ENCODE data around the gene DLEU7.

Gene DLEU7

GRCh38 chr13:50810468-50810867, 33.0 kb downstream of the DLEU7 start:
- Histone ChIP-seq H3K27me3 (ENCODE audit: insufficient read depth, low read length) (no peaks in the 10 kb centered on the region), H3K4me3 (ENCODE audit: low read length) (no peak overlapping the region), H3K4me1 (ENCODE audit: insufficient read depth, low read length) (no peaks in the 10 kb centered on the region), H3K36me3 (ENCODE audit: insufficient read depth, low read length) (no peaks in the 10 kb centered on the region), H3K9me3 (ENCODE audit: insufficient read depth, low read depth, low read length) (peaks cover 3% of the 10 kb centered on the region; the same call in 1 of the 2 replicates), H3K9ac (ENCODE audit: low read depth, low read length) (no peak overlapping the region), H3K27ac (ENCODE audit: low read depth, low read length) (no peak overlapping the region)
- WGBS = 96% methylated on average over 3 of the region's 4 CpGs

- no peak overlapping the region for H3K9ac ChIP-seq (ENCODE audit: low read depth, low read length)
- H3K36me3 ChIP-seq (ENCODE audit: insufficient read depth, low read length) = no peaks in the 10 kb centered on the region
- H3K27ac ChIP-seq (ENCODE audit: low read depth, low read length) = no peak overlapping the region
- H3K27me3 ChIP-seq (ENCODE audit: insufficient read depth, low read length) = no peaks in the 10 kb centered on the region
- peaks cover 4% of the 10 kb centered on the region; the same call in 1 of the 2 replicates for H3K9me3 ChIP-seq (ENCODE audit: insufficient read depth, low read depth, low read length)
- 82% methylated on average over 4 of the region's 8 CpGs for WGBS
- no peaks in the 10 kb centered on the region for H3K4me1 ChIP-seq (ENCODE audit: insufficient read depth, low read length)
- H3K4me3 ChIP-seq (ENCODE audit: low read length) = no peak overlapping the region
Observed at GRCh38 chr13:50809133-50810090, 34.1 kb downstream of the DLEU7 start.

- H3K4me1 ChIP-seq (ENCODE audit: insufficient read depth, low read length) = peaks cover 5% of the 10 kb centered on the region
- no peak overlapping the region for H3K4me3 ChIP-seq (ENCODE audit: low read length)
- H3K27me3 ChIP-seq (ENCODE audit: insufficient read depth, low read length) = no peaks in the 10 kb centered on the region
- peaks cover 4% of the 10 kb centered on the region; the same call in 1 of the 2 replicates for H3K9me3 ChIP-seq (ENCODE audit: insufficient read depth, low read depth, low read length)
- no peak overlapping the region for H3K27ac ChIP-seq (ENCODE audit: low read depth, low read length)
- no peak overlapping the region for H3K9ac ChIP-seq (ENCODE audit: low read depth, low read length)
- no peaks in the 10 kb centered on the region for H3K36me3 ChIP-seq (ENCODE audit: insufficient read depth, low read length)
Observed at GRCh38 chr13:50805805-50806204, 37.7 kb downstream of the DLEU7 start.

- 19% methylated on average over 11 of the region's 13 CpGs for WGBS
- H3K27ac ChIP-seq (ENCODE audit: low read depth, low read length) = no peak overlapping the region
Observed at GRCh38 chr13:50801087-50801931, 42.2 kb downstream of the DLEU7 start.

GRCh38 chr13:50800091-50800739, 43.3 kb downstream of the DLEU7 start:
- H3K4me1 ChIP-seq (ENCODE audit: insufficient read depth, low read length) = peaks cover 11% of the 10 kb centered on the region
- no peak overlapping the region for H3K4me3 ChIP-seq (ENCODE audit: low read length)
- H3K9ac ChIP-seq (ENCODE audit: low read depth, low read length) = no peak overlapping the region
- H3K9me3 ChIP-seq (ENCODE audit: insufficient read depth, low read depth, low read length) = no peaks in the 10 kb centered on the region; the same call in 1 of the 2 replicates
- H3K27me3 ChIP-seq (ENCODE audit: insufficient read depth, low read length) = no peaks in the 10 kb centered on the region
- H3K27ac ChIP-seq (ENCODE audit: low read depth, low read length) = no peak overlapping the region
- 84% methylated on average over 6 of the region's 6 CpGs for WGBS
- no peaks in the 10 kb centered on the region for H3K36me3 ChIP-seq (ENCODE audit: insufficient read depth, low read length)

More at GRCh38 chr13:50801087-50801931, 42.2 kb downstream of the DLEU7 start:
- Histone ChIP-seq H3K4me3 (ENCODE audit: low read length) (peak overlapping the region; percentile 24; the same call in 1 of the 2 replicates), H3K4me1 (ENCODE audit: insufficient read depth, low read length) (peaks cover 11% of the 10 kb centered on the region), H3K9ac (ENCODE audit: low read depth, low read length) (no peak overlapping the region), H3K36me3 (ENCODE audit: insufficient read depth, low read length) (no peaks in the 10 kb centered on the region), H3K9me3 (ENCODE audit: insufficient read depth, low read depth, low read length) (peaks cover 4% of the 10 kb centered on the region; the same call in 1 of the 2 replicates), H3K27me3 (ENCODE audit: insufficient read depth, low read length) (no peaks in the 10 kb centered on the region)

- H3K9ac ChIP-seq (ENCODE audit: low read depth, low read length) = no peak overlapping the region
- H3K4me1 ChIP-seq (ENCODE audit: insufficient read depth, low read length) = peaks cover 11% of the 10 kb centered on the region
- H3K27ac ChIP-seq (ENCODE audit: low read depth, low read length) = no peak overlapping the region
- no peak overlapping the region for H3K4me3 ChIP-seq (ENCODE audit: low read length)
- no peaks in the 10 kb centered on the region for H3K9me3 ChIP-seq (ENCODE audit: insufficient read depth, low read depth, low read length)
- WGBS = 90% methylated on average over 2 of the region's 2 CpGs
- no peaks in the 10 kb centered on the region for H3K27me3 ChIP-seq (ENCODE audit: insufficient read depth, low read length)
- no peaks in the 10 kb centered on the region for H3K36me3 ChIP-seq (ENCODE audit: insufficient read depth, low read length)
Observed at GRCh38 chr13:50798923-50799322, 44.6 kb downstream of the DLEU7 start.

- Histone ChIP-seq H3K27ac (ENCODE audit: low read depth, low read length) (no peak overlapping the region), H3K9ac (ENCODE audit: low read depth, low read length) (no peak overlapping the region), H3K9me3 (ENCODE audit: insufficient read depth, low read depth, low read length) (no peaks in the 10 kb centered on the region), H3K36me3 (ENCODE audit: insufficient read depth, low read length) (no peaks in the 10 kb centered on the region), H3K4me3 (ENCODE audit: low read length) (no peak overlapping the region), H3K27me3 (ENCODE audit: insufficient read depth, low read length) (no peaks in the 10 kb centered on the region), H3K4me1 (ENCODE audit: insufficient read depth, low read length) (peaks cover 11% of the 10 kb centered on the region)
- WGBS = 89% methylated on average over 8 of the region's 8 CpGs
Observed at GRCh38 chr13:50797091-50797490, 46.4 kb downstream of the DLEU7 start.

GRCh38 chr13:50796463-50796862, 47.0 kb downstream of the DLEU7 start:
- 88% methylated on average over 1 of the region's 1 CpG for WGBS
- H3K27me3 ChIP-seq (ENCODE audit: insufficient read depth, low read length) = no peaks in the 10 kb centered on the region
- H3K27ac ChIP-seq (ENCODE audit: low read depth, low read length) = no peak overlapping the region
- no peaks in the 10 kb centered on the region for H3K36me3 ChIP-seq (ENCODE audit: insufficient read depth, low read length)
- no peaks in the 10 kb centered on the region for H3K9me3 ChIP-seq (ENCODE audit: insufficient read depth, low read depth, low read length)
- no peak overlapping the region for H3K9ac ChIP-seq (ENCODE audit: low read depth, low read length)
- H3K4me3 ChIP-seq (ENCODE audit: low read length) = no peak overlapping the region
- peaks cover 11% of the 10 kb centered on the region for H3K4me1 ChIP-seq (ENCODE audit: insufficient read depth, low read length)

- no peaks in the 10 kb centered on the region for H3K9me3 ChIP-seq (ENCODE audit: insufficient read depth, low read depth, low read length)
- no peak overlapping the region for H3K9ac ChIP-seq (ENCODE audit: low read depth, low read length)
- H3K36me3 ChIP-seq (ENCODE audit: insufficient read depth, low read length) = no peaks in the 10 kb centered on the region
- H3K4me1 ChIP-seq (ENCODE audit: insufficient read depth, low read length) = no peaks in the 10 kb centered on the region
- H3K27me3 ChIP-seq (ENCODE audit: insufficient read depth, low read length) = no peaks in the 10 kb centered on the region
- 83% methylated on average over 1 of the region's 1 CpG for WGBS
- no peak overlapping the region for H3K27ac ChIP-seq (ENCODE audit: low read depth, low read length)
- no peak overlapping the region for H3K4me3 ChIP-seq (ENCODE audit: low read length)
Observed at GRCh38 chr13:50794226-50794625, 49.3 kb downstream of the DLEU7 start.

GRCh38 chr13:50793026-50793425, 50.5 kb downstream of the DLEU7 start:
- Histone ChIP-seq H3K27ac (ENCODE audit: low read depth, low read length) (no peak overlapping the region), H3K27me3 (ENCODE audit: insufficient read depth, low read length) (no peaks in the 10 kb centered on the region), H3K4me1 (ENCODE audit: insufficient read depth, low read length) (no peaks in the 10 kb centered on the region), H3K36me3 (ENCODE audit: insufficient read depth, low read length) (no peaks in the 10 kb centered on the region), H3K9me3 (ENCODE audit: insufficient read depth, low read depth, low read length) (no peaks in the 10 kb centered on the region), H3K4me3 (ENCODE audit: low read length) (no peak overlapping the region), H3K9ac (ENCODE audit: low read depth, low read length) (no peak overlapping the region)
- 97% methylated on average over 2 of the region's 3 CpGs for WGBS
